LNCAP (cell line): ENCODE measurements around the gene CCDC74A.

ENCODE experiments used
- CTCF ChIP-seq: fragments of 450-650 bp; IDR thresholded peaks from 2 replicates; pipeline ENCODE4 v1.5.1; 2017; ENCODE audit warnings: mild to moderate bottlenecking

CCDC74A gene

GRCh38 chr2:131516011-131516410 is 11.7 kb upstream of the CCDC74A start:
- TF ChIP-seq CTCF = no peak

- TF ChIP-seq CTCF = peak; percentile 20; the same call in 1 of the 2 replicates
Observed at GRCh38 chr2:131516621-131517020, 11.1 kb upstream of the CCDC74A start.

GRCh38 chr2:131517106-131517831 is 10.4 kb upstream of the CCDC74A start:
- TF ChIP-seq CTCF = no peak

- no peak for TF ChIP-seq CTCF
Observed at GRCh38 chr2:131519466-131519865, 8.2 kb upstream of the CCDC74A start.

GRCh38 chr2:131520526-131520925 is 7.2 kb upstream of the CCDC74A start:
- no peak for TF ChIP-seq CTCF

- TF ChIP-seq CTCF = no peak
Observed at GRCh38 chr2:131521961-131522781, 5.5 kb upstream of the CCDC74A start.

GRCh38 chr2:131535526-131535925 is 7.8 kb downstream of the CCDC74A start:
- no peak for TF ChIP-seq CTCF
